Measurements from ENCODE around the gene TTLL5. TPM values are rescaled to one million over a fixed set of nuclear protein-coding genes. Genes with fewer than 3 reads are reported as not detected.

The TTLL5 gene
- total and polyA plus RNA-seq, 10 of the 15 experiments (the other 5 are each of a cell fraction or from before 2014, with no cell fraction given), result 3.2 to 25.9 (median 13.8) TPM

- H4K20me1 ChIP-seq (ENCODE audit: control insufficient read depth, insufficient read depth), result no peaks in the 10 kb centered on the region; the same call in 1 of the 2 replicates
- H3K36me3 ChIP-seq (ENCODE audit: control insufficient read depth in 2 of 2, insufficient read depth in 2 of 2, low read length in 1 of 2), result no peaks in the 10 kb centered on the region
- RAD21 ChIA-PET (ENCODE audit: unreplicated experiment), result no interaction called here
- H2AFZ ChIP-seq (ENCODE audit: control insufficient read depth, low read depth, low read length), result no peak overlapping the region
- no peak overlapping the region for H3K4me2 ChIP-seq (ENCODE audit: control insufficient read depth, insufficient read depth)
- FAIRE-seq (no peak), ATAC-seq (no peak), DNase-seq (ENCODE audit: low read depth, low spot score) (no peak)
- SMC1A ChIA-PET (ENCODE audit: uncharacterized antibody, unreplicated experiment), result no interaction called here
- H3K79me2 ChIP-seq (ENCODE audit: control insufficient read depth, insufficient read depth, low read length), result no peaks in the 10 kb centered on the region
- WGBS (ENCODE audit: insufficient coverage, insufficient replicate concordance, low lambda C conversion rate, missing lambda C conversion rate), result 73% methylated on average over 6 of the region's 6 CpGs
- no peaks in the 10 kb centered on the region for H3K9me3 ChIP-seq (replicated peaks; ENCODE audit: control insufficient read depth, insufficient read depth, low read length)
- POLR2A ChIA-PET, result no interaction called here
- H3K4me3 ChIP-seq, result no peak overlapping the region
- CTCF ChIA-PET, result interaction anchor here (1.2 kb wide), 1 partner anchor 53 kb away, joined by 5 read pairs; no protein-coding TSS in a partner anchor
- intact Hi-C loops (cut with micrococcal nuclease; ENCODE audit: unreplicated experiment), result no loop called here
- no peak for TF ChIP-seq SUZ12 (IDR thresholded peaks at IDR 0.05; ENCODE audit: unreplicated experiment)
- H3K9ac ChIP-seq (ENCODE audit: control insufficient read depth, insufficient read depth, low read length), result no peak overlapping the region
- no peaks in the 10 kb centered on the region for H3K27me3 ChIP-seq (replicated peaks in 1 of 2; ENCODE audit: control insufficient read depth in 2 of 2, insufficient read depth in 2 of 2, low read length in 1 of 2)
- no peak overlapping the region for H3K27ac ChIP-seq (ENCODE audit: control insufficient read depth, insufficient read depth)
- in situ Hi-C loops (cut with MboI), result no loop called here
- H3K4me1 ChIP-seq (ENCODE audit: control insufficient read depth, insufficient read depth, low read length), result no peaks in the 10 kb centered on the region
- no TSS peak for BruUV-seq (replicated peaks)
Measured at GRCh38 chr14:75630695-75631452, 30.2 kb upstream of the TTLL5 start.

GRCh38 chr14:75631453-75631831 lies 29.6 kb upstream of the TTLL5 start:
- DNase-seq (ENCODE audit: low read depth, low spot score) (no peak), FAIRE-seq (no peak), ATAC-seq (no peak)
- Histone ChIP-seq H3K36me3 (ENCODE audit: control insufficient read depth in 2 of 2, insufficient read depth in 2 of 2, low read length in 1 of 2) (no peaks in the 10 kb centered on the region), H3K9me3 (replicated peaks; ENCODE audit: control insufficient read depth, insufficient read depth, low read length) (no peaks in the 10 kb centered on the region), H3K9ac (ENCODE audit: control insufficient read depth, insufficient read depth, low read length) (no peak overlapping the region), H2AFZ (ENCODE audit: control insufficient read depth, low read depth, low read length) (no peak overlapping the region), H4K20me1 (ENCODE audit: control insufficient read depth, insufficient read depth) (no peaks in the 10 kb centered on the region; the same call in 1 of the 2 replicates), H3K4me3 (no peak overlapping the region), H3K27me3 (replicated peaks in 1 of 2; ENCODE audit: control insufficient read depth in 2 of 2, insufficient read depth in 2 of 2, low read length in 1 of 2) (no peaks in the 10 kb centered on the region), H3K4me1 (ENCODE audit: control insufficient read depth, insufficient read depth, low read length) (no peaks in the 10 kb centered on the region), H3K4me2 (ENCODE audit: control insufficient read depth, insufficient read depth) (no peak overlapping the region), H3K27ac (ENCODE audit: control insufficient read depth, insufficient read depth) (no peak overlapping the region), H3K79me2 (ENCODE audit: control insufficient read depth, insufficient read depth, low read length) (no peaks in the 10 kb centered on the region)
- intact Hi-C loops (cut with micrococcal nuclease; ENCODE audit: unreplicated experiment) (no loop called here), in situ Hi-C loops (cut with MboI) (no loop called here)
- CTCF ChIA-PET, result interaction anchor here (1.1 to 1.2 kb wide), 2 partner anchors 15 to 54 kb away, joined by 5 to 6 read pairs; no protein-coding TSS in a partner anchor
- no TSS peak for BruUV-seq (replicated peaks)
- SMC1A ChIA-PET (ENCODE audit: uncharacterized antibody, unreplicated experiment), result no interaction called here
- RAD21 ChIA-PET (ENCODE audit: unreplicated experiment), result no interaction called here
- 38% methylated on average over 5 of the region's 5 CpGs for WGBS (ENCODE audit: insufficient coverage, insufficient replicate concordance, low lambda C conversion rate, missing lambda C conversion rate)
- POLR2A ChIA-PET, result no interaction called here
- TF ChIP-seq NFYB (IDR thresholded peaks at IDR 0.05; ENCODE audit: insufficient read depth, low read depth, low read length) (no peak), NKRF (conservative IDR thresholded peaks at IDR 0.05) (no peak), IRF4 (IDR thresholded peaks at IDR 0.05; ENCODE audit: low read depth, low read length) (no peak), IKZF2 (IDR thresholded peaks at IDR 0.05) (no peak), ZNF274 (IDR thresholded peaks at IDR 0.05; ENCODE audit: insufficient read depth, insufficient read length) (no peak), POU2F2 (IDR thresholded peaks at IDR 0.05; ENCODE audit: borderline replicate concordance, low read depth, low read length) (no peak), ASH2L (IDR thresholded peaks at IDR 0.05; ENCODE audit: borderline replicate concordance, low read depth) (no peak), CHD4 (IDR thresholded peaks at IDR 0.05) (no peak), CBX3 (IDR thresholded peaks at IDR 0.05; ENCODE audit: borderline replicate concordance, low read depth) (no peak), SIN3A (IDR thresholded peaks at IDR 0.05; ENCODE audit: low read depth, low read length) (no peak), ZZZ3 (IDR thresholded peaks at IDR 0.05; ENCODE audit: control insufficient read depth, insufficient read length, low read depth) (no peak)
